OCI-LY3 (cell line): Measurements from ENCODE around the gene ZMYM5.

Experiments
- H2AFZ ChIP-seq: fragments of 200-600, 300-600 bp; shearing (Covaris generic); 2 replicates; pipeline ENCODE4 v1.6.0; 2014; ENCODE audit warnings: antibody characterized with exemption, low read depth, low read length
- H3K27ac ChIP-seq: fragments of 200-600, 300-600 bp; sonication (generic); 2 replicates; pipeline ENCODE4 v1.5.1; 2014; ENCODE audit warnings: mild to moderate bottlenecking, low read length, moderate library complexity, mixed read lengths
- H3K27me3 ChIP-seq: fragments of 200-600, 300-600 bp; sonication (generic); 2 replicates; pipeline ENCODE4 v1.6.1; 2014; ENCODE audit warnings: low read depth, low read length, mixed read lengths
- H3K36me3 ChIP-seq: fragments of 200-600, 300-600 bp; sonication (generic); replicated peaks from 2 replicates; pipeline ENCODE3; 2014; ENCODE audit warnings: low read depth, low read length, mixed read lengths
- H3K4me1 ChIP-seq: fragments of 300-600, 200-600 bp; sonication (generic); 2 replicates; pipeline ENCODE4 v1.6.1; 2014; ENCODE audit warnings: low read length, mixed read lengths
- H3K4me2 ChIP-seq: fragments of 200-600, 300-600 bp; sonication (generic); 2 replicates; pipeline ENCODE4 v1.6.1; 2014; ENCODE audit warnings: low read length, mixed read lengths
- H3K4me3 ChIP-seq: fragments of 300-600, 200-600 bp; sonication (generic); 2 replicates; pipeline ENCODE4 v1.5.1; 2014; ENCODE audit warnings: antibody characterized with exemption, mild to moderate bottlenecking, low read length, moderate library complexity
- H3K79me2 ChIP-seq: fragments of 300-600, 200-600 bp; shearing (Covaris generic); 2 replicates; pipeline ENCODE4 v1.6.1; 2014; ENCODE audit warnings: mild to moderate bottlenecking, low read length, mixed read lengths
- H3K9ac ChIP-seq: fragments of 300-600, 200-600 bp; shearing (Covaris generic); 2 replicates; pipeline ENCODE4 v1.6.0; 2014; ENCODE audit warnings: mild to moderate bottlenecking, low read length, moderate library complexity
- H3K9me3 ChIP-seq: fragments of 200-600, 300-600 bp; shearing (Covaris generic); 2 replicates; pipeline ENCODE4 v1.6.1; 2014; ENCODE audit warnings: low read length, mixed read lengths; ENCODE audit not compliant: insufficient read depth
- H4K20me1 ChIP-seq: fragments of 200-600, 300-600 bp; sonication (generic); 2 replicates; pipeline ENCODE4 v1.6.1; 2016; ENCODE audit warnings: low read length, mixed read lengths; ENCODE audit not compliant: insufficient read depth
- EZH2phosphoT487 ChIP-seq: fragments of 200-600 bp; shearing (Covaris generic); IDR thresholded peaks from 2 replicates; pipeline ENCODE4 v1.6.1; 2018; ENCODE audit warnings: antibody characterized with exemption, mixed run types, low read depth
- TF ChIP-seq, protein P1 (sequence below): fragments of 200-600, 300-600 bp; sonication (generic); IDR thresholded peaks from 2 replicates; pipeline ENCODE4 v1.5.1; 2014; ENCODE audit warnings: antibody characterized with exemption, low read length, low read depth

Gene ZMYM5

DNA sequence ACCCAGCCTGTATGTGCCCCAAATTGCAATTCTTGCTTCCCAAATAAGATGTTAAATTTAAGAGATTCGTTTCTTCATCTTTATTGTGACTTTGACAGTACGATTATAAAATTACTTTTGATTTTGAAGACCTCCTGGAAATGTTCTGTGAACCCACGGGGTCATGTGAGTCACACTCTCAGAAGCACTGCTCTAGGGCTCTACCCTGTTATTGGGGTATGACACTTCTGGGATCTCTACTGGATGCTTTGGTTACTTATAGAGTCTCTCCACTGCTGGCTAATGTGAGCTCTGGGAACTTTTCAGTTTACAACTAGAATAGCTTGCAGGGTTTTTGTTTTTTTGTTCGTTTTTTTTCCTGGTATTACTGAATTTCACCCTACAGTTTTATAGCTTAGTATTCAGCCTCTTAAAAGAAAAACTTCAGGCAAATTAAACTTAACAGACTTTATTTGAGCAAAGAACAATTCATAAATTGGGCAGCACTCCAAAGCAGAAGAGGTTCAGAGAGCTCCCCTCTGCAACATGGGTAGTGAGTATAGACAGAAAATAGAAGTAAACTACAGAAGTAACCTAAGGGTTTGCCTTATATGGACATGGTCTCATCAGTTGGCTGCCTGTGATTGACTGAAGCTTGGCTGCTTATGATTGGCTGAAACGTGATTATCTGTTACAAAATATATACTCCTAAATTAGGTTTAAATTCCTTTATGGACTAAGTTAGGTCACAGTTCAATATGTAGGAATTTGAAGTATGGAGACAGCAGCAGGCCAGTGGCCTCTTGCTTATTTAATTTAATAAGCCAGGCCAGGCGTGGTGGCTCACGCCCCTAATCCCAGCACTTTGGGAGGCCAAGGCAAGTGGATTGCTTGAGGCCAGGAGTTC lies 52.2 kb downstream of the ZMYM5 start:
- TF ChIP-seq, protein P1, sequence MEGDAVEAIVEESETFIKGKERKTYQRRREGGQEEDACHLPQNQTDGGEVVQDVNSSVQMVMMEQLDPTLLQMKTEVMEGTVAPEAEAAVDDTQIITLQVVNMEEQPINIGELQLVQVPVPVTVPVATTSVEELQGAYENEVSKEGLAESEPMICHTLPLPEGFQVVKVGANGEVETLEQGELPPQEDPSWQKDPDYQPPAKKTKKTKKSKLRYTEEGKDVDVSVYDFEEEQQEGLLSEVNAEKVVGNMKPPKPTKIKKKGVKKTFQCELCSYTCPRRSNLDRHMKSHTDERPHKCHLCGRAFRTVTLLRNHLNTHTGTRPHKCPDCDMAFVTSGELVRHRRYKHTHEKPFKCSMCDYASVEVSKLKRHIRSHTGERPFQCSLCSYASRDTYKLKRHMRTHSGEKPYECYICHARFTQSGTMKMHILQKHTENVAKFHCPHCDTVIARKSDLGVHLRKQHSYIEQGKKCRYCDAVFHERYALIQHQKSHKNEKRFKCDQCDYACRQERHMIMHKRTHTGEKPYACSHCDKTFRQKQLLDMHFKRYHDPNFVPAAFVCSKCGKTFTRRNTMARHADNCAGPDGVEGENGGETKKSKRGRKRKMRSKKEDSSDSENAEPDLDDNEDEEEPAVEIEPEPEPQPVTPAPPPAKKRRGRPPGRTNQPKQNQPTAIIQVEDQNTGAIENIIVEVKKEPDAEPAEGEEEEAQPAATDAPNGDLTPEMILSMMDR: no peak
- TF ChIP-seq EZH2phosphoT487: no peak
- no peaks in the 10 kb centered on the region for H3K27me3 ChIP-seq
- no peak overlapping the region for H2AFZ ChIP-seq
- no peaks in the 10 kb centered on the region for H4K20me1 ChIP-seq
- no peak overlapping the region for H3K4me2 ChIP-seq
- H3K27ac ChIP-seq: no peak overlapping the region
- H3K79me2 ChIP-seq: no peaks in the 10 kb centered on the region
- no peak overlapping the region for H3K9ac ChIP-seq
- no peaks in the 10 kb centered on the region for H3K4me1 ChIP-seq
- H3K36me3 ChIP-seq: peaks cover 16% of the 10 kb centered on the region
- H3K4me3 ChIP-seq: no peak overlapping the region
- no peaks in the 10 kb centered on the region for H3K9me3 ChIP-seq

DNA sequence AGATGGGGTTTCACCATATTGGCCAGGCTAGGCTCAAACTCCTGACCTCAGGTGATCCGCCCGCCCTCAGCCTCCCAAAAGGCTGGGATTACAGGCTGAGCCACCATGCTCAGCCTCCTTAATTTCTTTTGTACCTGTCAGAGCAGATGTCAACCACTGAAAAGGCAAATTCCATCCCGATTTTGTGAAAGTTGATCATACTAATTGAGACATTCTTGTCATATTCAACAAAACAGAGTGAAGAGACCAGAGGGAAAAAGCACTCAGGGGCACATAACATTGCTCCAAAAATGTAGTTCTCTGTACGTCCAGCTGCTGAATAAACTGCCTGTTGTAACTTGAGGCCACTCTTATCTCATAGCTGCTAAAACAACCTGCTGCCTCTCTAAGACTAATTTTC lies 53.3 kb downstream of the ZMYM5 start:
- no peaks in the 10 kb centered on the region for H3K9me3 ChIP-seq
- H3K27ac ChIP-seq: no peak overlapping the region
- TF ChIP-seq, protein P1: no peak
- no peak for TF ChIP-seq EZH2phosphoT487
- H3K4me1 ChIP-seq: no peaks in the 10 kb centered on the region
- H4K20me1 ChIP-seq: no peaks in the 10 kb centered on the region
- no peak overlapping the region for H3K4me3 ChIP-seq
- no peaks in the 10 kb centered on the region for H3K79me2 ChIP-seq
- H3K36me3 ChIP-seq: peaks cover 16% of the 10 kb centered on the region
- no peaks in the 10 kb centered on the region for H3K27me3 ChIP-seq
- no peak overlapping the region for H3K4me2 ChIP-seq
- H2AFZ ChIP-seq: no peak overlapping the region
- H3K9ac ChIP-seq: no peak overlapping the region

GRCh38 chr13:19805765-19806164 lies 57.7 kb downstream of the ZMYM5 start:
- H3K27ac ChIP-seq: no peak overlapping the region
- TF ChIP-seq, protein P1: no peak
- TF ChIP-seq EZH2phosphoT487: no peak
- no peaks in the 10 kb centered on the region for H4K20me1 ChIP-seq
- H3K36me3 ChIP-seq: no peaks in the 10 kb centered on the region
- H3K9ac ChIP-seq: no peak overlapping the region
- H3K4me2 ChIP-seq: no peak overlapping the region
- no peak overlapping the region for H3K4me3 ChIP-seq
- H3K4me1 ChIP-seq: no peaks in the 10 kb centered on the region
- no peak overlapping the region for H2AFZ ChIP-seq
- no peaks in the 10 kb centered on the region for H3K27me3 ChIP-seq
- H3K79me2 ChIP-seq: no peaks in the 10 kb centered on the region
- H3K9me3 ChIP-seq: no peaks in the 10 kb centered on the region

- no peaks in the 10 kb centered on the region for H3K4me1 ChIP-seq
- H3K36me3 ChIP-seq: no peaks in the 10 kb centered on the region
- no peaks in the 10 kb centered on the region for H3K9me3 ChIP-seq
- no peak overlapping the region for H3K9ac ChIP-seq
- H3K27me3 ChIP-seq: no peaks in the 10 kb centered on the region
- no peak overlapping the region for H2AFZ ChIP-seq
- no peak overlapping the region for H3K4me2 ChIP-seq
- H4K20me1 ChIP-seq: no peaks in the 10 kb centered on the region
- H3K79me2 ChIP-seq: no peaks in the 10 kb centered on the region
- TF ChIP-seq EZH2phosphoT487: no peak
- TF ChIP-seq, protein P1: no peak
- no peak overlapping the region for H3K4me3 ChIP-seq
- H3K27ac ChIP-seq: no peak overlapping the region
These were observed 67.5 kb downstream of the ZMYM5 start for GRCh38 chr13:19795956-19796355.
